PFSK-1 (cell line): ENCODE results near the gene SYTL4.

Experiments
- POLR2AphosphoS5 ChIP-seq: IDR thresholded peaks from 2 replicates; pipeline ENCODE4 v1.6.1; 2012; ENCODE audit warnings: low read depth, mild to moderate bottlenecking, control low read depth, low read length, moderate library complexity
- SIN3A ChIP-seq: IDR thresholded peaks from 2 replicates; pipeline ENCODE4 v1.6.1; 2012; ENCODE audit warnings: mild to moderate bottlenecking, low read length, moderate library complexity, borderline replicate concordance; ENCODE audit not compliant: insufficient read depth
- TAF1 ChIP-seq: IDR thresholded peaks from 2 replicates; pipeline ENCODE4 v1.6.1; 2012; ENCODE audit warnings: low read length, control low read depth, borderline replicate concordance; ENCODE audit not compliant: insufficient read depth
- TF ChIP-seq, protein P1 (sequence below), 2 experiments: IDR thresholded peaks; 2 replicates each; pipeline versions ENCODE4 v1.6.1 to v1.8.0; 2011 to 2012; ENCODE audit warnings: low read depth in 2 of 2, low read length in 2 of 2, control low read depth in 1 of 2, inconsistent platforms in 1 of 2, mild to moderate bottlenecking in 1 of 2, moderate library complexity in 1 of 2; ENCODE audit not compliant: insufficient read depth in 1 of 2

DNA sequence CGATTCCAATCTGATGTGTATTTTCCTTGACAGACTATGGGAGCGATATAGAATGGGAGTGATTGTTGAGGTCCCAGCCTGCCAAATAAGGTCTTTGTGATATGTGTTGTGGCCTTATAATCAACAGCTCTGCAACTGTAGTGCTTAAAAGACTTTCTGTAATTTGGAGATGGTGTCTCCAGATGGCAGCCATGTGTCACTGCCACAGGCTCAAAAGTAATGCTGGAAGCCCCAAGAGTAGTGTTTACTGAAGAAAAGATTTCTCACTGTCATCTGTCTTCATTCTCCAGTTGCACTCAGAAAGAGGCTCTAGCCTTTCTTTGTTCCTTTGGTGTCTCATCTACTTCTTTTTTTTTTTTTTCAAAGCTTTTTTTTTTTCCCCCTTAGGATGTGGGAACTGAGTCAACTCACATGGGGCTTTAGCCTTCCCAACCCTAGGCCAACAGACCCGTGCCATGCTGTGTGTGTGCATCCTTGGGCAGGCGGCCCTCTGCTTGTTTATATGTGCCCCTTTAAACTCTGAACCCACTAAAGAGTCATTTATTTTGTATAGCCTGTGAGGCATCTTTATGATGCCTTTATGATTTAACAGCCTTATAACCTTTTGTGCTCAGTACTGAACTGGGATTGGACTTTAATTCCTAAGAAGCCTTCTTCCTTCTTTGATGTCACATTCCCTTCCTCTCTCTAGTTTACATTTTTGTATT, 72.3 kb downstream of the SYTL4 start:
- TF ChIP-seq, protein P1, sequence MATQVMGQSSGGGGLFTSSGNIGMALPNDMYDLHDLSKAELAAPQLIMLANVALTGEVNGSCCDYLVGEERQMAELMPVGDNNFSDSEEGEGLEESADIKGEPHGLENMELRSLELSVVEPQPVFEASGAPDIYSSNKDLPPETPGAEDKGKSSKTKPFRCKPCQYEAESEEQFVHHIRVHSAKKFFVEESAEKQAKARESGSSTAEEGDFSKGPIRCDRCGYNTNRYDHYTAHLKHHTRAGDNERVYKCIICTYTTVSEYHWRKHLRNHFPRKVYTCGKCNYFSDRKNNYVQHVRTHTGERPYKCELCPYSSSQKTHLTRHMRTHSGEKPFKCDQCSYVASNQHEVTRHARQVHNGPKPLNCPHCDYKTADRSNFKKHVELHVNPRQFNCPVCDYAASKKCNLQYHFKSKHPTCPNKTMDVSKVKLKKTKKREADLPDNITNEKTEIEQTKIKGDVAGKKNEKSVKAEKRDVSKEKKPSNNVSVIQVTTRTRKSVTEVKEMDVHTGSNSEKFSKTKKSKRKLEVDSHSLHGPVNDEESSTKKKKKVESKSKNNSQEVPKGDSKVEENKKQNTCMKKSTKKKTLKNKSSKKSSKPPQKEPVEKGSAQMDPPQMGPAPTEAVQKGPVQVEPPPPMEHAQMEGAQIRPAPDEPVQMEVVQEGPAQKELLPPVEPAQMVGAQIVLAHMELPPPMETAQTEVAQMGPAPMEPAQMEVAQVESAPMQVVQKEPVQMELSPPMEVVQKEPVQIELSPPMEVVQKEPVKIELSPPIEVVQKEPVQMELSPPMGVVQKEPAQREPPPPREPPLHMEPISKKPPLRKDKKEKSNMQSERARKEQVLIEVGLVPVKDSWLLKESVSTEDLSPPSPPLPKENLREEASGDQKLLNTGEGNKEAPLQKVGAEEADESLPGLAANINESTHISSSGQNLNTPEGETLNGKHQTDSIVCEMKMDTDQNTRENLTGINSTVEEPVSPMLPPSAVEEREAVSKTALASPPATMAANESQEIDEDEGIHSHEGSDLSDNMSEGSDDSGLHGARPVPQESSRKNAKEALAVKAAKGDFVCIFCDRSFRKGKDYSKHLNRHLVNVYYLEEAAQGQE (IDR thresholded peaks at IDR 0.05; ENCODE audit: insufficient read depth in 1 of 2, low read depth in 2 of 2, low read length in 2 of 2): no peak
- no peak for TF ChIP-seq POLR2AphosphoS5
- no peak for TF ChIP-seq TAF1
- no peak for TF ChIP-seq SIN3A
